Vagina (tissue), 2 donors: ENCODE data around the gene ST8SIA4.

Experiments used
- CTCF ChIP-seq, 3 experiments: fragments of 450-650 bp in 2 of 3; fragments of 200-600 bp in 1 of 3; sonication (generic) in 1 of 3; IDR thresholded peaks; one replicate each; pipeline ENCODE4 v1.5.1; 2017 to 2019; ENCODE audit warnings: antibody characterized with exemption in 3 of 3, mild to moderate bottlenecking in 2 of 3, moderate library complexity in 2 of 3
- POLR2AphosphoS5 ChIP-seq, 2 donors: sonication (generic); formaldehyde crosslinking; IDR thresholded peaks; one replicate each; pipeline ENCODE4 v1.9.0; 2017; ENCODE audit warnings: antibody characterized with exemption in 2 of 2, mild to moderate bottlenecking in 2 of 2, low read depth in 1 of 2; ENCODE audit not compliant: insufficient read depth in 1 of 2

GRCh38 chr5:100855937-100856430 lies 47.1 kb downstream of the ST8SIA4 start:
- TF ChIP-seq CTCF (IDR thresholded peaks at IDR 0.05) (no peak), POLR2AphosphoS5 (IDR thresholded peaks at IDR 0.05; ENCODE audit: insufficient read depth in 1 of 2, low read depth in 1 of 2) (no peak)
